HG02588 (cell line): ENCODE data around the gene PKD1.

Source experiments
- ATAC-seq: cut with Tn5 transposase; IDR thresholded peaks from one replicate; pipeline ENCODE4 v1.9.1; 2021; ENCODE audit warnings: mild to moderate bottlenecking, moderate library complexity; ENCODE audit not compliant: unreplicated experiment

The PKD1 gene

GRCh38 chr16:2170587-2171435, 35.1 kb upstream of the PKD1 start:
- ATAC-seq: no peak

DNA sequence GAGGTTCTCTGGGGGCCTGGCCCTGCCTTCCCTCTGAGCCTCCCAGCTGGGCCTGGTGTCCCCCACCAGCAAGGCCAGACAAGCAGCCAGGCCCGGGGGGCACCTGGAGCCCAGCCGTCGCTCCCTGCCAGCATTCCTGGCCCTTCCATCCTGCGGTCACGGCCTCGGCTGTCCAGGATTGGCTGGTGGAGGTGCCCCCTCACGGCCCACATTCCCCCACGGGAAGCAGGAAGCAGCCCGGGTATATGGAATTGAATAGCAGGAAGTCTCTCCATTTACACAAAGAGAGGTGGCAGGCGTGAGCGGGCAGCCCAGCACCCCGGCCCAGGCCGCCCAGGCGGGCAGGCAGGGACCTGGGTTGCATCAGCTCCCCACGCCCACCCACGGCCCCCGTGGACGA, 34.4 kb upstream of the PKD1 start:
- ATAC-seq: no peak

DNA sequence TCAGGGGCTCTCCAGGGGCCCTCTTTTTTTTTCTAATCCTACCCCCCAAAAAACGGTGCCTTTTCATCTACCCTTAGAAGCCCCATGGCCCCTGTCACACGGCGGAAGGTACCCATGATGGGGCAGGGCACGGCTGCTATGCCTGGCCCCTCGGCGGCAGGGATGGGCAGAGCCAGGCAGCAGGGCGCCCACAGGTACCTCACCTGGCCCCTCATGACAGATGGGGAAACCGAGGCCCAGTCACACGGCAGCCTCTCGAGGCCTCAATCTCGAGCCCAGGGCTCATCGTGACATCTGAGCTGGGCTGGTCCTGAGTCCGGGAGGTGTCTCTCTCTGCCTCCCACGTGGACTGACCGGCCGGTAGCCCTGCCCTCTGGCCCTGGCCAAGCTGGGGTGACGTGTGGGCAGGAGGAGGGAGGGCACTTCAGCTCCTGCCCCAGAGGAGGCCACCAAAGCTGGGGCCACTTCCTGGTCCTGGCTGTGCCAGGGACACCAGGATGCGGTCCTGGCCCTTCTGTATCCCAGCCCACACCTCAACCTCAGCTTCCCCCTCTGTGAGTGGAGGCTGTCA, 31.5 kb upstream of the PKD1 start:
- no peak for ATAC-seq

DNA sequence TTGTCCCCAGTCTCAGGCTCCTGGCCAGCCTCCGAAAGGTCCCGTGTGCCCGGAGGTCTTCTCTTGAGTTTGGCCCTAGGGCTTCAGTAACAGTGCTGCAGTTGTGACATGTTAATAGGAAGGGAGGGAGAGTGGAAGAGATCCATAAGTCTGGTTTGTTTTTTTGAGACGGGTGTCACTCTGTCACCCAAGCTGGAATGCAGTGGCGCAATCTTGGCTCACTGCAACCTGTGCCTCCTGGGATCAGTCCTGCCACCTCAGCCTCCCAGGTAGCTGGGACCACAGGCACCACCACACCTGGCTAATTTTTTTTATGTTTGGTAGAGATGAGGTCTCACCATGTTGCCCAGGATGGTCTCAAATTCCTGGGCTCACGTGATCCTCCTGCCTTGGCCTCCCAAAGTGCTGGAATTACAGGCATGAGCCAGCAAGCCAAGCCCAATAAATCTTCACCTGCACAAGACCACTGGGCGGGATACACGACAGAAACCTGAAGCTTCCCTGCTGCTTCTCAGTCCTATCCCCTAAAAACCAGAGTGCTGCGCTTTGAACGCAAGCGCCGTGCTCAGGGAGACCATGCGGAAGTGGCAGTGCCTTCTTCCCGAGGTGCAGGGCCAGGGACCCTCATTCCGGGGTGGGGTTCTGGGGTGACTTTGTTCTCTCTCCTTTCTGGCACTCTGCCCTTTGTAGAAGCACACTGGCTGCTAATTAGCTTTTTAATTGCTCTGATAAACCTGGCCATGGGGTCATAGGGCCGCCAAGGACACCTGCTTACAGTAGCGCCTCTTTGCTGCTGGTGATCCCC, 30.8 kb upstream of the PKD1 start:
- no peak for ATAC-seq

DNA sequence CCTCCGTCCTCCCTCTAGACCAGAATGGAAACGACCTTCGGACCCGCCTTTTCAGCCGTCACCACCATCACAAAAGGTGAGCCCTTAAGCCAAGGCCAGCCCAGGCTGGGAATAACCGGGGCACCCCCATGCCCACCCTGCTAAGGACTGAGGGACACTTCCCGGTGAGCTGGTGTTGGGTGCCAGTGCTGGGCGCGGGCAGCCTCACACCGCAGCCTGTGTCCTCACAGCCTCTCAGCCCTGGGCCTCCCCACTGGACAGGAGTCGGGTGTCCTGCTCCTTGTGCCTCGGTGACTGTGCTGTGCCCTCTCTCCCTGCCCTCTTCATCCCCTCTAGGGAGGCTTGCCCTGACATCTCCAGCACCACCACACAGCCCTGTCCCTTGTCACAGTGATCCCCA, 30.2 kb upstream of the PKD1 start:
- ATAC-seq: no peak

DNA sequence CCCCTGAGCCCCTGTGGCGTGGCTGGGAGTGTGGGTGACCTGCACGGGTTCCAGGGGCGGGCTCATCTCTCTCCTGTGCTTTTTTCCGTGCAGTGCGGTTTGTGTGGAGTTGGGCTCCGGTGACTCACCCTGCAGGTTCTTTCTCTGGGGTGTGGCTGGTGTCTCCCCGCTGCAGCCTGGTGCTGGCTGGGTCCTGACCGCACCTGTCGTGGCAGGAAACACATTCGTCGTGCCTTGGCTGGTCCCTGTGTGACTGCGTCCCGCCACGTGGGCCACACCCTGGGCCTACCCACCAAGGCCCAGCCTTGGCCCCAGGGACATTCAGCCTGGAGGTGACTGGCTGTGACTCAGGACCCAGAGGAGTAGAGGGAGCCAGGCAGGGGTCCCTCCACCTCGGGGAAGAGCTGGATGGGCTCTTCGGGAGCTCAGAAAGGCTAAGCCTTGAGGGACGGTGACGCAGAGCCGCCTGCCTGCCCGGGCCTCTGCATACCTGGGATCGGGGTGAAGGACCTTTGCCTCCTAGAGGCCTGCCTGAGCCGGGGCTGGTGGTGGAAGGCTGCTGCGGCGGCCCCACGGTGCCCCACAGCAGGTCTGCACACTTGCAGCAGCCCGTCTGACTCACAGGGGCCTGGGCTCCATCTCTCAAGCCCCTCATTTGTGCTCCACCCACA, 27.6 kb upstream of the PKD1 start:
- ATAC-seq: no peak

- no peak for ATAC-seq
These were observed 27.0 kb upstream of the PKD1 start for GRCh38 chr16:2162676-2163118.

DNA sequence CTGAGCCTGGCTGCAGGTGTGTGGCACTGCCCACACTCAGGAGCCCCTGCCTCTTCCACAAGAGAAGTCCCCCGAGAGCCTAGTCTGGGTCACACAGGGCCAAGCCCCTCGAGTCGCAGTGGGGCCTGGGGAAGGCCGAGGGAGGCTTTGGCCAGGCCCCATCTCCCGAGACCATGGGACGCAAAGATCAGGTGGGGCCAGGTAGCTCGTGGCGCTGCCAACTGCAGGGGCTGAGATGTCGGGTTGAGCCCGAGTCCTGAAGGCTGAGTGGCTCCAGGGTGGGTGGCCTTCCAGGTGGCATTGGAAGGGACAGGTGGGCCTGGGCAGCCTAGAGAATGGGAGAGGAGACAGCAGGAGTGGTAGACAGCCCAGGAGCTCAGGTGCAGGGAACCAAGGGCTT, 26.2 kb upstream of the PKD1 start:
- ATAC-seq: no peak

- ATAC-seq: no peak
These were observed 25.3 kb upstream of the PKD1 start for GRCh38 chr16:2160915-2161551.

- ATAC-seq: no peak
These were observed 23.6 kb upstream of the PKD1 start for GRCh38 chr16:2159175-2159838.

GRCh38 chr16:2158262-2158638, 22.6 kb upstream of the PKD1 start:
- no peak for ATAC-seq

DNA sequence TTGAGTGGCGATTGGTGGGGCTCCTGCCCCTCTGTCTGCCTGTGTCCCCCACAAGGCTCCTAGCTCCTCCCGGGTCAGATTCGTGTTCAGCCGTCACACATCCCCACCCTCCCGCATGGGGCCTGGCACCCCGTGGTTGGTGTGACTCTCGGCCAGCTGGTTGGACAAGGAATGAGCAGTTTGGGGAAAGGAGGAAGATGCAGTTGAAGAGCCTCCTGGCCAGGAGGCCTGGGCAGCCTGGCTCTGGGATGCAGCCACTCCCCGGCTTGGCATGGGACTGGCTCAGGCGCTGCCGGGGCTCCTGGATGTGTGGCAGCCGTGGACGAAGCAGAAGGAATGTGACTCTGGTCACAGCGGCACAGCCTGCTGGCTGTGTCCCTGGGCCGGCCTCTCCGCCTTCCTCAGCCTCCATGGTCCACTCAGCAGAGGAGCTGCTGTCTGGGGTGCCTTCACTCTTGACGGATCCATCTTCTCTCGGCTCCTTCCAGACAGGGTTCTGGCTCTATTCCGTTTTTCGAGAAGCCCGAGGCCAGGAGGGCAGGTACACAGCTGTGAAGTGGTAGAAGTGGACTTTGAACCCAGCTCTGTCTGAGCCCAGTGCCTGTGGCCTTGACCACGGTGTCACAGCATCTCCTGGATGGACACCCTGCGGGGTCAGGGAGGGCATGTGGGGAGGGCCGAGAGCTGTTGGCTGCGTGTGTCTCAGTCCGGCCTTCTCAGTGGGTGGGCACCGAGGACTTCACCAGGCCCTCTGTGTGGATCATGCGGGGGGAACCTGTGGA, 22.0 kb upstream of the PKD1 start:
- no peak for ATAC-seq

GRCh38 chr16:2156849-2157224, 21.1 kb upstream of the PKD1 start:
- ATAC-seq: no peak

- no peak for ATAC-seq
These were observed 20.5 kb upstream of the PKD1 start for GRCh38 chr16:2155977-2156848.

DNA sequence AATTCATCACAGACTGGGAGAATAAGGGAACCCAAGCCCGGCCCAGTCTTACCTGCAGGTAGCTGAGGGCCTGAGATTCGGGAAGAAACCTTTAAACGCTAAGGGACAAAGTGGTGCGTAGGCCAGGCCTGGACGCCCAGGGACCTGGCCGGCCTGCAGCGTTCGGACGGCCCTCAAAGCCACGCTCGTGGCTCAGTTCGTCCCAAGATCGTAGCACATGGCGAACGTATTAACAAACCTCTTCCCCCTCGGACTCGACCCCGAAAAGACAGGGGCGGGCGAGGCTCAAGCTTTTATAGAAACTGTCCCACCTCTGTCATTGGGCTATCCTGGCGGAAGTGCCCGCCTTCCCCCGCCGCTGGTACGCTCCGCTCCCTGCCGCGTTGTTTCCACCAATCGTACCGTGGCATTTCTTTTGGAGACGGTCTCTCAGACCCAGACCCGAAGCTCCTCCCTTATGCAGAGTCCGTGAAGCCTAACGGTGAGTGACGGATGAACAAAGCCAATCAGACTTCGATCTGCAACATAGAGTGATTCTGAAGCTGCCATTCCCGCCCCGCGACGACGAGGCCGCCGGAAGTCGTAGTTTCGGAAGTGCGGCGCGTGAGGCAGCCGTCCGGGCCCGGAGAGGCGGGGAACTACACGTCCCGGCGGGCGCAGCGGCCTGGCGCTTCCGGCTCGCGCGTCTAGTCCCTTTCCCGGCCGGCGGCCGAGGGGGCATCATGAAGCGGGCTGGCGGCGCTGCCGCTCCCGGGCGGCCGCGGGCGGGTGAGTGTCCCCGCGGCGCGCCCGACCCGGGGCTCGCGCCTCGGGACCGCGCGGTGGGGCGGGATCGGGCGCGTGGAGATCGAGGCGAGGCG, 19.6 kb upstream of the PKD1 start, which contains the start of gene TRAF7:
Gene TRAF7, plus strand, starts transcription at position 692 of the 860 bp plus-strand sequence. CDS start 8,139 bp downstream, outside the sequence.
- peak; percentile 75 for ATAC-seq

DNA sequence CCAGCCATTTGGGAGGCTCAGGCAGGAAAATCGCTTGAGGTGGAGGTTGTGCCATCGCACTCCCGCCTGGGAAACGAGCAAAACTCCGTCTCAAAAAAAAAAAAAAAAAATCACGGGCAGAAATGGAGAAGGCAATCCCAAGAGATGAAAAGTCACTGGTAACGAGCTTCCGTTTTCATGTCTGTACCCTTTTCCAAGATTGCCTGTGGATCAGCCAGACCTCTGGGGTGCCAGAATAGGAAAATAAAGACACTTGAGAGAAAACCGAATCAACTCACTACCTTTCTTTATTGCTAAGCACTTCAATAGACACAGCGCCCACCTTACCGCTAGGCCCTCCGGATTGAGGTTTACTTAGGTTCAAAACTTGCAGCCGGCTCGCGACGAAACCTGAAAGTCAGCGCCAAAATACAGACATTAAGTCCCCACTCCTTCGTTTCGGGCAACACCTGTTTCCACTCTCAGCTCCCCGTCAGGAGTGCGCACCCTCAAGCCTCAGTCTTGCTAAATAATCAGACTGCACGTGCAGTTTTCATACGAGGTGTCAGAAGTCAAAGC, 18.9 kb upstream of the PKD1 start:
- no peak for ATAC-seq
